ENCODE measurements around the gene FSTL4.

Gene FSTL4

GRCh38 chr5:133341296-133341695, 271.0 kb downstream of the FSTL4 start:
- H3K4me3 ChIP-seq (ENCODE audit: low read depth, low read length): no peak overlapping the region
- DNase-seq (ENCODE audit: low read depth): no peak

GRCh38 chr5:133340822-133341221, 271.5 kb downstream of the FSTL4 start:
- H3K4me3 ChIP-seq (ENCODE audit: low read depth, low read length): no peak overlapping the region
- no peak for DNase-seq (ENCODE audit: low read depth)

DNA sequence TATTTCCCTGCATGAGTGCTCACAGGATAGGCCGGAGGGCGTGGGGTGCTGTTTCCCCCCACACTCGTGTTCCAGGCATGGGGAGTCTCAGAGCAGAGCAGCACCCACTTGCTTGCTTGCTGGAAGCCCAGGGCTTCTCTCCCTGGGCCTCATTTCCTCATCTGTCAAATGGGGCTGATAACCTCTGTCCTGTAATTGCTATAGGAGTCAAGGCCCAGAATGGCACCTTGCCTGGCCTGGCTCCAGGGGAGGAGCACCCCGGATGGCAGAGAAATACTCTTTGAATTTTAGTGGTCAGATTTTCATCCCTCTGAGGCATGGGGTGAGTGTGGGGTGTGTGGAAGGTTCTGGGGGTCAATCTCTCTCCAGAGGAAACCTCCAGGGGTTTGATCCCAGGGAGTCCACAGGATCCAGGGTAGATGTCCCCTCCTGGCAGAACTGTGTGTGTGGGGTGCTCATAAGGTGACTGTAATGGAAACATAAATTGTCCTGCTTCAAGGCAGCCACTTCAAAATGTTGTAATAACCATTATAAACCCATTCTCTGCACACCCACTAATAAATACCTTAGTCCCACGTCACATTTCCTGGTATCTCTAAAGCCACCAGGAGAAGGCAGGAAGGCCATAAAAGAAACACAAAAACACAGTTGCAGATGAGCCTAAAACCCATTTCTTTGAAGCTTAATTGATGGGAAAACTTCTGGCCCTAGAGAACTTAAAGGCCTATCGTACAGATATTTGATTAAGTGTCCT, 272.2 kb downstream of the FSTL4 start:
- DNase-seq (ENCODE audit: low read depth): no peak

GRCh38 chr5:133338504-133339355, 273.6 kb downstream of the FSTL4 start:
- no peak for DNase-seq (ENCODE audit: low read depth)
- no peak overlapping the region for H3K4me3 ChIP-seq (ENCODE audit: low read depth, low read length)

More for the DNA sequence above, 272.2 kb downstream of the FSTL4 start:
- H3K4me3 ChIP-seq (ENCODE audit: low read depth, low read length): no peak overlapping the region

DNA sequence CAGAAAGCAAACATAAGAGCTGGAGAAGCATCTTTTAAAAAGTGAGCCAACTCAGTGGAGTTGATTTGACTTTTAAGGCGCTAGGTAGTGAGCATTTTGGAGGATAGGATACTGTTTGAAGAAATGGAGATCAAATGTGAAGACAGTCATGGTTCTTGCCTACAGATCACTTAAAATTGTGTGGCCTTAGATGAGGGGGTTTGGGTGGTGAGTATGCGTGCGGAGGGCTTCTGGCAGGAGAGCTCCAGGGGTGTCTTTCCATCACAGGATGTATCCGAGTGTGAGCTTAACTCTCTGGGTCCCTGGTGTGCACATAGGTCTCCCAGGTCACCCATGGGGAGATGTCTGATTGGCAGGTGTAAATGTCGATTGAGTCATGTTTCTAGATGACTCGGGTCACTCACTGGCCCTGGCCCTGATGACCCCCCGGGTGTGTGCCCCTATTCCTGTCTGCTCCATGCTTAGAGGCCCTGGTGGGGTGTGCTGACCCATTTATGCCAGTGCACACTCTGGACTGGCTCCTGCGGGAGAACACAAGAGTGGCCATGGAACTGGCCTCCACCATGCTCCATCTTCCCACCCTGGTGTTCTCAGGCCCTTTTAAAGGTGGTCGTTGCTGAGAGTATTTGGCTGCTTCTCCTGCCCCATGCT, 274.4 kb downstream of the FSTL4 start:
- no peak for DNase-seq (ENCODE audit: low read depth)
- H3K4me3 ChIP-seq (ENCODE audit: low read depth, low read length): no peak overlapping the region

GRCh38 chr5:133336969-133337410, 275.4 kb downstream of the FSTL4 start:
- no peak for DNase-seq (ENCODE audit: low read depth)
- no peak overlapping the region for H3K4me3 ChIP-seq (ENCODE audit: low read depth, low read length)

DNA sequence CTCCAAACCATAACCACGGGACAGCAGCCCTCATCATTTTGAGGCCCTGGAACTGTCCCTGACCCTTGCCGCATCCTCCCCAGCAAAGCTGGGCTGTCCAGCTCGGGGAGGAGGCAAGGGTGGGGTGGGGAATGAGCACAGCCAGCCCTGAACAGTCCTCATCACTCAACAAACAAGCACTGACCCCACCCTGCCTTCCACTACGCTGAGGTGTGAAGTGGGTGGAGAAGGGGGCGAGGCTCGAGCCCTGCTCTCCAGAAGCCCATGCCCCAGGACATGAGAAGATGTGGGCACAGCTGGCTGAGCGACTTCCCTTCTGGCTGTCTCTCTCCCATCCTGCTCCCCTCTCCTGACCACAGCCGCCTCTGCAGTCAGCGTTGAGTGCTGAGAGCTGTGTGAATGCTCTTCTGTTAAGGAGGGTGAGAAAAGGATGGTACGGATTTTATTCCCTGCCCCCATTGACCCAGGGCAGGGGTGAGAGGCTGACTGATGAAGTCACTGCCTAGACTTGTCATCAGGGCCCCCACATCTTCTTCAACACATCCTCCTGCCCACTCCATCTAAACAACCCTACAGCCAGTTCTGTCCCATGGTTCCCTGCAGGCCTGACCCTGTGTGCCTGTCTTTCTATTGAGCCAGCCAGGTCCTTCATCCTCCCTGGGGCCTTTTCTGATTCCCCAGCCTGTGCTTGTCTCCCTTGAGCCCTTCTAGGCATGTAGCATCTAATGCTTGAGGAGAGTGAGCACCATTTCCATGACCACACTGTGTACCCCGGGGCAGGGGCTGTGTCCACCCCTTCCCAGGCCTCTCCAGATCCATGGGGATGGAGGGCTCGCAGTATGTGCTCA, 276.0 kb downstream of the FSTL4 start:
- H3K4me3 ChIP-seq (ENCODE audit: low read depth, low read length): no peak overlapping the region
- no peak for DNase-seq (ENCODE audit: low read depth)

DNA sequence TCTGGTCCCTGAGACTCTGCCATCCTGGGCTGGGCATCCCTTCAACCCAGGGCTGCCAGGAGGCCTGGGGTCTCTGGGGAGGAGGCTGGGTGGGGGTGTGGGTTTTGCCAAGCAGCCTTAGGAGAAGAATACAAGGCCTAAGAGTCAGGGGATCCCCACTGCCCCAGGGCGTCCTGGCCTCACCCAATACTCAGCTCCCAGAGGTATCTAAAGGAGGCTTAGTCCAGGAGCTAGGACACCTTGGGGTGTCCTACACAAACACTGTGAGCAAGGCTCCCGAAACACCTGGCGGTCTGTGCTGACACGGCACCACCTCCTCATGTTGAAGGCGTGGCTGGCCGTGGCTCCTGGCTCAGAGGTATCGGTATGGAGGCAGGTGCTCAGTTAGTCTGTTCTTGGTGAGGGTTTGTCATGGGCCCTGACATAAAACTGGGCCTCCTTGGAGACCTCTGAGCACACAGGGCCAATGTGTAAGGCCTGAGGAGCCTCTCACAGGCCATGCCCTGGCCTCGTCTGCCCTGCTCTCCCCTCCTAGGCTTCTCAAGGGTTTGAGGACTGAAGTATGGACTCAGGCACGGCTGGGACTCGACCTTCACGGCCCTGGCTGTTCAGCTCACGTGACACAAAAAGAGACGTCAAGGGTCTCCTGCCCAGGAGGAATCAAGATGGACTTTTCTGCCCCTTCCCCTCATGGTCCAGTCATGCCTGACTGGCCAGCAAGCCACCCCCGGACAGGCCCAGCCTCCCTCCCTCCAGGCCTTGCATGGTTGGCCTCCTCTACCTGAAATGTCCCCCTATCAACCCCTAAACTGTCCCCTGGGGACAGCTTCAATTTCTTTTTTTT, 277.3 kb downstream of the FSTL4 start:
- DNase-seq (ENCODE audit: low read depth): no peak
- no peak overlapping the region for H3K4me3 ChIP-seq (ENCODE audit: low read depth, low read length)

DNA sequence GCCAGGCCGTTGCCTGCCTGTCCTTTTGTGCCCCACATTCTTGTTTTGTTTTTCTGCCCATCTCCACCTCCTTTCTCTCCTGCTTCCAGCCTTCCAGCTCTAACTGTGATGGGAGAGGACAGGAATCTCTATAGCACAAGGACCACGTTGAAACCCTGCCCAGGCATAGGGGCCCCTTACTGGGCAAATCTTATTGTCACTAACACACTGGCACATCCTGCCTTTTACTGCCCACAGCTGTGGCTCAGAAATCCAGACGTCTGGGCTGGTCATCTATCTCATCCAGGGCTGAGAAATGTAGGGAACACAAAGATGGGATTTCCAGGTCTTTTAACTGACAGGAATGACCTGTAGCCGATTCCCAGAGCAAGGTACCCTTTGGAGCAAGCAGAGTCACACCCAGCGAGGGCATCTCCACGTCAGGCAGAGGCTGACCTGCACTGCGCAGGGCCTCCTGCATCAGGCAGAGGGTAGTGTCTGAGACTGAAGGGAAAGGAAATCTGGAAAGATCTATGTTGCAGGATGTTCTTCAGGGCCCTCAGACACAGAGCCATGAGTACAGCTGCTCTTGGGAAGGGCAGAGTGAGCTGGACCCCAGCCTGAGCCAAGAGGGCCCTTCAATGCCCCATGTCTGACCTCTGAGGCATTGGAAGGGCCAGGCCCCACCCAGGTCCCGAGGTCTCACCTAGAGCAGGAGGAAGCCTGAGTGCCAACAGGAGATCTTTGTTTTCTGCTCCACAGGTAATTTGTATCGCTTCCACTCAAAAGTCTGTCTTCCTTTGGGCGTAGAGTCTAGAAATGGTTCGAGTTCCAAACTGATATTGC, 278.8 kb downstream of the FSTL4 start:
- DNase-seq (ENCODE audit: low read depth): no peak
- H3K4me3 ChIP-seq (ENCODE audit: low read depth, low read length): no peak overlapping the region

- no peak overlapping the region for H3K4me3 ChIP-seq (ENCODE audit: low read depth, low read length)
- DNase-seq (ENCODE audit: low read depth): no peak
Observed at GRCh38 chr5:133332439-133333024, 279.8 kb downstream of the FSTL4 start.

GRCh38 chr5:133331941-133332340, 280.4 kb downstream of the FSTL4 start:
- DNase-seq (ENCODE audit: low read depth): no peak
- no peak overlapping the region for H3K4me3 ChIP-seq (ENCODE audit: low read depth, low read length)

DNA sequence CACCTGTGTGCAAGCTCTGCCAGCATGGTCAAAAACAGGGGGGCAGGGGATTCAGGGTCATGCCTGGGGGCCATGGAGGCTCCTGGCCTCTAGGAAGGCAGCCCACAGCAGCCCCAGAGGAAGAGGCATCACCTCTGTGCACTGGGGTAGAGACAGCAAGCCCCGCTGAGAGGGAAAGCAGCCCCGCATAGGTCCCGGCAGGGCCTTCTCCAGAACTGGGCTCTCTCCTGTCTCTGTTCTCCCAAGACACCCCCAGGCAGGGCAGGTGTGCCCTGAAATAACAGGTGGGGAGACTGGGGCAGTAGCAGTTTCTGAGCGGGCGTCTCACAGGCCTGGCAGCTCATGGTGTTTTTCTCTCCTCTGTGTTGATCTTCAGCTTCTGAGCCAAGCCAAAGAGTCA, 281.4 kb downstream of the FSTL4 start:
- no peak overlapping the region for H3K4me3 ChIP-seq (ENCODE audit: low read depth, low read length)
- no peak for DNase-seq (ENCODE audit: low read depth)

DNA sequence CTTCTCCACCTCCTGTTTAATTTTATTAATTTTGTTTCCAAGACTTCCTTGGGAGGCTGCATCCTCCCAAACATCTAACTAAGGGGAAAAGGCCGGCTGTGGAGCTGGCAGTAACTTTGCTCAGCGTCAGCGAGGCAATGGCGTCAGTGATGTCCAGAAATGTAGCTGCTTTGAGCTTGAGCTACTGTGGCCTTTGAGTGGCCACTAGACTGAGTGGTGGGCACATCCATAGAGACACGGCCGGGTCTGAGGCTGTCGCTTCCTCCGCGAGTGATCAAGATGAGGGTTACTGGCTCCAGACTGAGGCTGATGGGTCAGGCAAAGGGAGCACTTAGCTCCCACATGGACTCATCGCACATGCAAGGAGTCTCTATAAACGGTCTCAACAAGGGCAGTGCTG, 283.5 kb downstream of the FSTL4 start:
- no peak for DNase-seq (ENCODE audit: low read depth)
- H3K4me3 ChIP-seq (ENCODE audit: low read depth, low read length): no peak overlapping the region

GRCh38 chr5:133327946-133328401, 284.4 kb downstream of the FSTL4 start:
- DNase-seq (ENCODE audit: low read depth): no peak

DNA sequence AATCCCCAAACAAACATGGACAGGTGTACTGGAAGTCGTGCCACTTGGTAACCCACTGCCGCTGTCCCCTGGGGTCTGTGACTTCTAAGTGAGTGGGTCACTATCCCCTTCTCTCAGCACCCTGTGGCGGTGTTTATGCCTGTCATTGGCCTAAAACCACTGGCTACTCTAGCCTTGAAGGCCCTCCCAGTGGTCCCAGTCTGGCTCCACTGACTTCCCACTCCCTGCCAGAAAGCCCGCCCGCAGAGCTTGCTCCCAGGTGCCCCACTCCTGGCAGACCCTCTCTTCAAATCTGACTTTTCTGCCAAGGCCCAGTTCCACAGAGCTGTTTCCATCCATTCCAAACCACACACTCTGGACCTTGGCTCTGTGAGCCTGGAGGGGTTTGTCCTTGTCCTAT, 286.0 kb downstream of the FSTL4 start:
- no peak for DNase-seq (ENCODE audit: low read depth)

More at GRCh38 chr5:133327946-133328401, 284.4 kb downstream of the FSTL4 start:
- no peak overlapping the region for H3K4me3 ChIP-seq (ENCODE audit: low read depth, low read length)

GRCh38 chr5:133325864-133326263, 286.5 kb downstream of the FSTL4 start:
- no peak for DNase-seq (ENCODE audit: low read depth)
- no peak overlapping the region for H3K4me3 ChIP-seq (ENCODE audit: low read depth, low read length)

More for the DNA sequence above, 286.0 kb downstream of the FSTL4 start:
- no peak overlapping the region for H3K4me3 ChIP-seq (ENCODE audit: low read depth, low read length)

GRCh38 chr5:133324926-133325325, 287.4 kb downstream of the FSTL4 start:
- no peak overlapping the region for H3K4me3 ChIP-seq (ENCODE audit: low read depth, low read length)
- DNase-seq (ENCODE audit: low read depth): no peak
